ENCODE results near the gene SLC16A10.
"Not testable (repeated sequence)": the region's sequence is repeated elsewhere in the genome, so short reads cannot be mapped to it uniquely, and the experiment has no call there.

SLC16A10 gene

DNA sequence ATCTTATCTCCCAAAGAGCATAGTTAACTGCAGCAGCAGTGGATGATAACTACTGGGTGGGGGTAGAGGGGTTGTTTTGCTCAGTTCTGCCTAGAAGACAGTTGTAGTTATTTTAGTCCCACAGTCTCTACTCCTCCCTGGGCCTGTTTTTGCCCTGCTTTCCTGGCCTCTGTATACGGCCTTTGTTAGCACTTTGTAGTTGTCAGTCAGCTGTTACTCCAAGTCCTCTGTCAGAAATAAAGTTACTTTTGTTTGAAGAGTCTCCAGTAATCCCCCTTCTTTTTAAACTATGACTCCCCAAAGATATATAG is 113.9 kb downstream of the SLC16A10 start:
- FAIRE-seq (no peak), DNase-seq (ENCODE audit: insufficient read length, low spot score) (no peak)
- TF ChIP-seq, protein P1, sequence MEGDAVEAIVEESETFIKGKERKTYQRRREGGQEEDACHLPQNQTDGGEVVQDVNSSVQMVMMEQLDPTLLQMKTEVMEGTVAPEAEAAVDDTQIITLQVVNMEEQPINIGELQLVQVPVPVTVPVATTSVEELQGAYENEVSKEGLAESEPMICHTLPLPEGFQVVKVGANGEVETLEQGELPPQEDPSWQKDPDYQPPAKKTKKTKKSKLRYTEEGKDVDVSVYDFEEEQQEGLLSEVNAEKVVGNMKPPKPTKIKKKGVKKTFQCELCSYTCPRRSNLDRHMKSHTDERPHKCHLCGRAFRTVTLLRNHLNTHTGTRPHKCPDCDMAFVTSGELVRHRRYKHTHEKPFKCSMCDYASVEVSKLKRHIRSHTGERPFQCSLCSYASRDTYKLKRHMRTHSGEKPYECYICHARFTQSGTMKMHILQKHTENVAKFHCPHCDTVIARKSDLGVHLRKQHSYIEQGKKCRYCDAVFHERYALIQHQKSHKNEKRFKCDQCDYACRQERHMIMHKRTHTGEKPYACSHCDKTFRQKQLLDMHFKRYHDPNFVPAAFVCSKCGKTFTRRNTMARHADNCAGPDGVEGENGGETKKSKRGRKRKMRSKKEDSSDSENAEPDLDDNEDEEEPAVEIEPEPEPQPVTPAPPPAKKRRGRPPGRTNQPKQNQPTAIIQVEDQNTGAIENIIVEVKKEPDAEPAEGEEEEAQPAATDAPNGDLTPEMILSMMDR (IDR thresholded peaks at IDR 0.05; ENCODE audit: insufficient read depth, missing control alignments): no peak

DNA sequence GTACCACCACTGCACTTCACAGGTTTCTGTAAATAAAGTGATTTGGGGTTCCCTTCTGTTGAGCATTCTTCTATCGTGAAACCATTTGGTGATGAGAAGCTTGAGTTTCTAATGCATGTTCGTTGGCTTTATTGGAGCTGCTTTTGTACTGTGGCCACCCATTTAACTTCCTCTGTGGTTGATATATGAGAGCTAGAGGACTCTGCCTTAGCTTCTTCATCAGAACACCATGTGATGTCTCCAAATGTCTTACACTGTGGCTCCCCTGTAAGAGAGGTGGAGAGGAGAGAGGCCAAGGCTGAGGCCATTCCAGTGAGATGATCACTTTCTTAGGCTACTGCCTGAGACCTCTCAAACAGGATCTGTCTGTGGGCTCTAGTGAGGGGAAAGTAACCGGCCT is 114.5 kb downstream of the SLC16A10 start:
- FAIRE-seq (no peak), DNase-seq (ENCODE audit: insufficient read length, low spot score) (no peak)
- TF ChIP-seq, protein P1 (IDR thresholded peaks at IDR 0.05; ENCODE audit: insufficient read depth, missing control alignments): no peak

DNA sequence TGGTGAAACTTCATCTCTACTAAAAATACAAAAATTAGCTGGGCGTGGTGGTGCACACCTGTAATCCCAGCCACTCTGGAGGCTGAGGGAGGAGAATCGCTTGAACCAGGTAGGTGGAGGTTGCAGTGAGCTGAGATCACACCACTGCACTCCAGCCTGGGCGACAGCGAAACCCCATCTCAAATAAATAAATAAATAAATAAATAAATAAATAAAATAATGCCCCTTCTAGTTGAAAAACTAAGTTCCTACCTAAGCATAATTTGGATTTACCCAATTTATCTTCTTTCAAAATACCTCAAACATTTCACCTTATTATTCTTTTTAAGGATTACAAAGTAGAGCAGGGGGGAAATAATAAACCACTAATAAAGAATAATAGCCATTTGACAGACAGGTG is 116.2 kb downstream of the SLC16A10 start:
- not testable (repeated sequence) for DNase-seq (ENCODE audit: insufficient read length, low spot score); FAIRE-seq

DNA sequence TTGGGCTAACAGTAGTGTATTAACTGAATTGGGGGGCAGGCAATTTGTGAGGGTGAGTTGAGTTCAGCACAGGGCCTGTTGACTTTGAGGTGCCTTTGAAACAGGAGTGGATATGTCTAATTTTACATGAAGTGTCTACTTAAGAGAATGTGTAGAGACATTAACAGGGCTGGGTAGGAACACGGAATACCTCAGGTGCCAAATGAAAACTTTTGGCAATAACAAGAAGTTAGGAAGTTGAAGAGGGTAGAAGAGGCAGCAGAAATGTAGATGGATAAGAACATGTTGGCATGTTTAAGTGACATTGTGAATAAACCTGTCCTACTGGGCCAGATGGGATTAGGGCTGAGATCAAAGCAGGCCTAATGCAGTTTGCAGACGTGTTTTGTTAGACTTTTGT is 117.0 kb downstream of the SLC16A10 start:
- TF ChIP-seq, protein P1 (IDR thresholded peaks at IDR 0.05; ENCODE audit: insufficient read depth, missing control alignments): no peak
- DNase-seq (ENCODE audit: insufficient read length, low spot score) (no peak), FAIRE-seq (no peak)

DNA sequence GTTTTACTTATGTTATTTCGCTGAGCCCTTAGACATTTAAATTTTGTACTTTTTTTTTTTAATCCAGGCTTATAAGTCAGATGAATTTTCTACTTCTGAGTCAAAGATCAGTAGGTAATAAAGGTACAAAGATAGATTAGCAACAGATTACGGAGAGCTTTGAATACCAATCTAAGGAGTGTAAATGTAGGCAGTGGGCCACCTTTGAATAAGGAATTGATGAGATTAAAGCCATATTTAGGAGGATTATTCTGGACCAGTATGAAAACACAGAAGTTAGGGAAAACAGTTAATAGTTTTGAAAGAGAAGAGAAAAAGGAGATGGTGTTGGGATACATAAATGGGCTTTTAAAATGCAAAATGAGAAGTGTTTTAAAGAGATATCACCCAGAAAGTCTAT is 117.6 kb downstream of the SLC16A10 start:
- TF ChIP-seq, protein P1 (IDR thresholded peaks at IDR 0.05; ENCODE audit: insufficient read depth, missing control alignments): no peak
- DNase-seq (ENCODE audit: insufficient read length, low spot score) (no peak), FAIRE-seq (no peak)

DNA sequence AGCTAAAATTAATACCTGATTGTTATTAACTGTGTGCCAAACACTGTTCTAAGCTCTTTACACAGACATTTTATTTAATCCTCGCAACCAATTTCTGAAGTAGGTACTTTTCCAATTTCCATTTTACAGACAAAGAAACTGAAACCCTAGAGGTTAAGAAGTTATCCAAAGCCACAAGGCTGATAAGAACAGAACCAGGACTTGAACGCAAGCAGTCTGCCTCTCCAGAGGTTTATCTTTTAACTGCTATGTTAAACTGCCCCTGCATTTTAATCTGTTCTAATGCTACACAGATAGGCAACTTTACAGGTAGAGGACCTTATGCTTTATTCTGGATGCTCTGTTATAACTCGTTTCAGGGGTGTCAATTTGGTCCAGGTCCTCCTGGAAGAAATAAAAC is 118.2 kb downstream of the SLC16A10 start:
- no peak for DNase-seq (ENCODE audit: insufficient read length, low spot score)
- TF ChIP-seq, protein P1 (IDR thresholded peaks at IDR 0.05; ENCODE audit: insufficient read depth, missing control alignments): no peak
- no peak for FAIRE-seq

DNA sequence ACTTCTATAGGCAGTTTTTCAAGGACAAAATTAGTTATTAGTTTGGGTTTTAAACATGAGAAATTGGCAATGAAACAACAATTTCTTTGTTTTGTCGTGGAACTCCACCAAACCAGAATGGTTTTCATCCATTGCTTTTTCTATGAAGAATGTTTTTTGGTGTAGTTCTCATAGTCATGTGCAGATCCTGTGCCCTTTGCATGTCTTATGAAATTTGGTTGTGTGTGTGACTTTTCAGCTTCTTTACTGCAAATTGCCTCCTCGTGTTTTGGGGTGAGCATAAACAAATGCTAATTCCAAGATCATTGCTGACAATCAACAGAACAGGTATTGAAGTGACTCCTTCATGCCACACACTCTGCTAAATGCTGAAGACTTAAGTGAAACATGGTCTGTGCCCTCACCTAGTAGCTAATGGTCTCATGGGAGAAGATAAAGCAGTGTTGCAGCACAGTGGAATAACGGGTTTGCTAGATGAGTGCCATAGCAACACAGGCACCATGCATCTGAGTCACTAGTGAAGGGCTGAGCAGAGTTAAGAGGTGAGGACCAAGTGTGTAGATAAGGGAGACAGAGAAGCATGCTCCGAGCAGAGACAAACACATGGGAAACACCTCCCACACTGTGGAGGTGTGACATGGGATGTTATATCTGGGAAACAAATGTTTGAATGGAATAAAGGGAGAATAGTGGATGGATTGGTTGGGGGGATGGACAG is 120.0 kb downstream of the SLC16A10 start:
- TF ChIP-seq, protein P1 (IDR thresholded peaks at IDR 0.05; ENCODE audit: insufficient read depth, missing control alignments): no peak
- no peak for FAIRE-seq
- no peak for DNase-seq (ENCODE audit: insufficient read length, low spot score)

DNA sequence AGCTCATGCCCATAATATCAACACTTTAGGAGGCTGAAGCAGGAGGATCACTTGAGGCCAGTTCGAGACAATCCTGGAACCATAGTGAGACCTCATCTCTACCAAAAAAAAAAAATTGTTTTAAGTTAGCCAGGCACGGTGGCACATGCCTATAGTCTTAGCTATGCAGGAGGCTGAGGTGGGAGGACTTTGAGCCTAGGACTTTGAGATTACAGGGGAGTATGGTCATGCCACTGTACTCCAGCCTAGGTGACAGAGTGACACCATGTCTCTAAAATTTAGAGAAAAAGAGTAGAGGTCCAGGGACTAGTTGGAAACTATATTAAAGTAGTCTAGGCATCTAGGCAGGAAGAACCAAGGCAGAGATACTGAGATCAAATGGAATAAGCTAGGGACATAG is 121.6 kb downstream of the SLC16A10 start:
- no peak for DNase-seq (ENCODE audit: insufficient read length, low spot score)
- no peak for FAIRE-seq
- TF ChIP-seq, protein P1 (IDR thresholded peaks at IDR 0.05; ENCODE audit: insufficient read depth, missing control alignments): no peak

Data from D721Med (cell line).